Epithelial cell of esophagus (primary cell): Measurements from ENCODE around the gene TMEM200A.

Experiments
- DNase-seq: peaks from one replicate; pipeline ENCODE4 v3.0.0; 2010; ENCODE audit warnings: low read depth
- H3K4me3 ChIP-seq: 2 replicates; pipeline ENCODE4 v1.5.1; 2011; ENCODE audit warnings: mild to moderate bottlenecking, low read length, control low read depth
- CTCF ChIP-seq: IDR thresholded peaks from 2 replicates; pipeline ENCODE4 v1.5.1; 2011; ENCODE audit warnings: low read depth, mild to moderate bottlenecking, low read length, control low read depth, inconsistent platforms; ENCODE audit not compliant: insufficient read depth; ENCODE audit errors: missing control alignments

Gene TMEM200A

GRCh38 chr6:130373992-130374391 is 8.2 kb downstream of the TMEM200A start:
- no peak for DNase-seq
- TF ChIP-seq CTCF: no peak
- no peak overlapping the region for H3K4me3 ChIP-seq

- no peak for TF ChIP-seq CTCF
- H3K4me3 ChIP-seq: no peak overlapping the region
- no peak for DNase-seq
Measured at GRCh38 chr6:130376936-130377335, 11.1 kb downstream of the TMEM200A start.

- no peak for DNase-seq
- no peak for TF ChIP-seq CTCF
- H3K4me3 ChIP-seq: no peak overlapping the region
Measured at GRCh38 chr6:130377371-130377770, 11.6 kb downstream of the TMEM200A start.

DNA sequence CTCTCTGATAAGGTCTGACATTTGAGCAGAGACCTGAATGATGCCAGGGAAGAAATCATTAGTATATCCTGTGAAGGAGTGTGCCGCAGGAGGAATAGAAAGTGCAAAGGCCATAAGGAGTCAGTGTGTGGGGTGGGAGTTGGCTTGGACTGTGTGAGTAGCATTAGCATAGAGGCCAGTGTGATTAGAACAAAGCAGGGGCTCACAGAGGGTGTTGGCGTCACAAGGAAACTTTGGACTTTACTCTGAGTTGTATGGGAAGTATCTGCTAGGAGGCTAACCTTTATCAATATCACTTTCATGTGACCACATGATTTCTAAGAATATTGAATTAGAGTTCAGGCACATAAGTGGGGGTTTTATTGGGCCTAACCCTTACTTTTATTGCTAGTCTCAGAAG is 12.1 kb downstream of the TMEM200A start:
- no peak for DNase-seq
- no peak overlapping the region for H3K4me3 ChIP-seq
- no peak for TF ChIP-seq CTCF

GRCh38 chr6:130379223-130379622 is 13.4 kb downstream of the TMEM200A start:
- no peak for DNase-seq
- no peak for TF ChIP-seq CTCF
- no peak overlapping the region for H3K4me3 ChIP-seq

DNA sequence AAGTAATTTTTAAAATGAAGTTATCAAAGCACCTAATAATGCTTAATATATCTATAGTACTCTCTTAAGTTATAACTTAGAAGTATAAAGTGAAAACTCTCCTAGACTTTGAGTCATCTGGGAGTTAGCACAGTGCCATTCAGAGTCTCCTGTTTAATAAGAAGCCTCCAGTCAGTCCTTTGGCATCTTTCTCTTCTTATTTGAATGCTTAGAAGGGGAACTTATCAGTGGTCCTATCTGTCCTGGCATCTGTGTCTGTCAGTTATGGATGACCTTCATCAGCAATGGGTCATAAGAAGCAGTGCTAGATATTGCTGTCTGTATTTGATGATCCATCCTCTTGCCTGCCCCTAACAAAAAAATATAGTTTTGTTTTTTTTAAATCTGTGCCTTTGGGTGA is 15.2 kb downstream of the TMEM200A start:
- H3K4me3 ChIP-seq: no peak overlapping the region
- TF ChIP-seq CTCF: no peak
- no peak for DNase-seq

GRCh38 chr6:130381459-130382380 is 15.9 kb downstream of the TMEM200A start:
- DNase-seq: no peak

More at GRCh38 chr6:130381459-130382380, 15.9 kb downstream of the TMEM200A start:
- TF ChIP-seq CTCF: no peak
- no peak overlapping the region for H3K4me3 ChIP-seq
